OCI-LY3 (cell line): ENCODE data around the gene WDR90.

ENCODE experiments used
- H2AFZ ChIP-seq: fragments of 200-600, 300-600 bp; shearing (Covaris generic); 2 replicates; pipeline ENCODE4 v1.6.0; 2014; ENCODE audit warnings: antibody characterized with exemption, low read depth, low read length
- H3K27ac ChIP-seq: fragments of 200-600, 300-600 bp; sonication (generic); 2 replicates; pipeline ENCODE4 v1.5.1; 2014; ENCODE audit warnings: mild to moderate bottlenecking, low read length, moderate library complexity, mixed read lengths
- H3K27me3 ChIP-seq: fragments of 200-600, 300-600 bp; sonication (generic); 2 replicates; pipeline ENCODE4 v1.6.1; 2014; ENCODE audit warnings: low read depth, low read length, mixed read lengths
- H3K36me3 ChIP-seq: fragments of 200-600, 300-600 bp; sonication (generic); replicated peaks from 2 replicates; pipeline ENCODE3; 2014; ENCODE audit warnings: low read depth, low read length, mixed read lengths
- H3K4me1 ChIP-seq: fragments of 300-600, 200-600 bp; sonication (generic); 2 replicates; pipeline ENCODE4 v1.6.1; 2014; ENCODE audit warnings: low read length, mixed read lengths
- H3K4me2 ChIP-seq: fragments of 200-600, 300-600 bp; sonication (generic); 2 replicates; pipeline ENCODE4 v1.6.1; 2014; ENCODE audit warnings: low read length, mixed read lengths
- H3K4me3 ChIP-seq: fragments of 300-600, 200-600 bp; sonication (generic); 2 replicates; pipeline ENCODE4 v1.5.1; 2014; ENCODE audit warnings: antibody characterized with exemption, mild to moderate bottlenecking, low read length, moderate library complexity
- H3K79me2 ChIP-seq: fragments of 300-600, 200-600 bp; shearing (Covaris generic); 2 replicates; pipeline ENCODE4 v1.6.1; 2014; ENCODE audit warnings: mild to moderate bottlenecking, low read length, mixed read lengths
- H3K9ac ChIP-seq: fragments of 300-600, 200-600 bp; shearing (Covaris generic); 2 replicates; pipeline ENCODE4 v1.6.0; 2014; ENCODE audit warnings: mild to moderate bottlenecking, low read length, moderate library complexity
- H3K9me3 ChIP-seq: fragments of 200-600, 300-600 bp; shearing (Covaris generic); 2 replicates; pipeline ENCODE4 v1.6.1; 2014; ENCODE audit warnings: low read length, mixed read lengths; ENCODE audit not compliant: insufficient read depth
- H4K20me1 ChIP-seq: fragments of 200-600, 300-600 bp; sonication (generic); 2 replicates; pipeline ENCODE4 v1.6.1; 2016; ENCODE audit warnings: low read length, mixed read lengths; ENCODE audit not compliant: insufficient read depth
- EZH2phosphoT487 ChIP-seq: fragments of 200-600 bp; shearing (Covaris generic); IDR thresholded peaks from 2 replicates; pipeline ENCODE4 v1.6.1; 2018; ENCODE audit warnings: antibody characterized with exemption, mixed run types, low read depth
- TF ChIP-seq, protein P1 (sequence below): fragments of 200-600, 300-600 bp; sonication (generic); IDR thresholded peaks from 2 replicates; pipeline ENCODE4 v1.5.1; 2014; ENCODE audit warnings: antibody characterized with exemption, low read length, low read depth

WDR90 gene

DNA sequence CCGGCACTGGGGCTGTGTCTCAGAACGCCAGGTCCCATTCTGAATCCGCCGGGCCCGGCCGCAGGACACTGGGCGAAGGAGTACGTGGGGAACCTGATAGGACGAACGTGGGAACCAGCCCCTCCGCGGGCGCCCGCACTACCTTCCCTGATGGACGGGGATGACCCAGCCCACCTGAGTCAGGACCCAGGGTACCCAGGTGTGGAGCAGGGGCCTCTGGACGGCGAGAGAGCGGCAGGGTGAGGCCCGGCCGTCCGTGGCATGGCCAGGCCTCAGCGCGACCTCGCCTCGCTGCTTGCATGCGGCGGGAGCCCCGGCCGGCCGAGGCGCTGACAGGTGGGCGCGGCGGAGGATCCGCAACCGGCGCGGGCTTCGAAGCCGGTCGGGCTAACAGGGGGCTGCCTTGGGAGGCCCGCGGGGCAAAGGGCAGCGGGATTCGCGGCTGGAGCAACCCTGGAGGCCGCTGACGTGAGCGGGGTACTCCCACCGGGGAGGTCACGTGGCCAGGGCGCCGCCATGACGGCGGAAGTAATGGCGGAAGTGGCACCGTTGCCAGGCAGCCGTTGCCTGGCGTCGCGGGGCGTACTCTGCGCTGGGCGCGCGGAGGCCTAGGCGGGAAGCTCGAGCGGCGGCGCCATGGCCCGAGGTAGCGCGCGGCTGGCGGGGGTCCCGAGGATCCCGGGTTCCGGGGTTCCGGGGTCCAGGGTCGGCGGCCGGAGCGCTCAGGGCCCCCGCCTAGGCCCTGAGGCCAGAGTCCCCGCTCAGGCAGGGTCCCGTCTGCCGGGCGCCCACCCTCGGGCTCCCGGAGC, at the start of gene WDR90:
TSS of gene WDR90 (plus strand) at position 585 of the 809 bp plus-strand sequence. CDS start at position 637, 52 bp downstream.
- no peak for TF ChIP-seq EZH2phosphoT487
- TF ChIP-seq, protein P1, sequence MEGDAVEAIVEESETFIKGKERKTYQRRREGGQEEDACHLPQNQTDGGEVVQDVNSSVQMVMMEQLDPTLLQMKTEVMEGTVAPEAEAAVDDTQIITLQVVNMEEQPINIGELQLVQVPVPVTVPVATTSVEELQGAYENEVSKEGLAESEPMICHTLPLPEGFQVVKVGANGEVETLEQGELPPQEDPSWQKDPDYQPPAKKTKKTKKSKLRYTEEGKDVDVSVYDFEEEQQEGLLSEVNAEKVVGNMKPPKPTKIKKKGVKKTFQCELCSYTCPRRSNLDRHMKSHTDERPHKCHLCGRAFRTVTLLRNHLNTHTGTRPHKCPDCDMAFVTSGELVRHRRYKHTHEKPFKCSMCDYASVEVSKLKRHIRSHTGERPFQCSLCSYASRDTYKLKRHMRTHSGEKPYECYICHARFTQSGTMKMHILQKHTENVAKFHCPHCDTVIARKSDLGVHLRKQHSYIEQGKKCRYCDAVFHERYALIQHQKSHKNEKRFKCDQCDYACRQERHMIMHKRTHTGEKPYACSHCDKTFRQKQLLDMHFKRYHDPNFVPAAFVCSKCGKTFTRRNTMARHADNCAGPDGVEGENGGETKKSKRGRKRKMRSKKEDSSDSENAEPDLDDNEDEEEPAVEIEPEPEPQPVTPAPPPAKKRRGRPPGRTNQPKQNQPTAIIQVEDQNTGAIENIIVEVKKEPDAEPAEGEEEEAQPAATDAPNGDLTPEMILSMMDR, result no peak
- Histone ChIP-seq H3K79me2 (peaks cover 33% of the 10 kb centered on the region), H3K9me3 (no peaks in the 10 kb centered on the region), H2AFZ (no peak within 1 kb of the TSS; the same call in 1 of the 2 replicates), H3K36me3 (no peaks in the 10 kb centered on the region), H3K9ac (peak within 1 kb of the TSS; percentile 79), H3K4me1 (peaks cover 12% of the 10 kb centered on the region), H3K4me2 (peak within 1 kb of the TSS; percentile 96), H3K27ac (peak within 1 kb of the TSS; percentile 73), H4K20me1 (peaks cover 7% of the 10 kb centered on the region; the same call in 1 of the 2 replicates), H3K4me3 (peak within 1 kb of the TSS; percentile 82), H3K27me3 (no peaks in the 10 kb centered on the region)

DNA sequence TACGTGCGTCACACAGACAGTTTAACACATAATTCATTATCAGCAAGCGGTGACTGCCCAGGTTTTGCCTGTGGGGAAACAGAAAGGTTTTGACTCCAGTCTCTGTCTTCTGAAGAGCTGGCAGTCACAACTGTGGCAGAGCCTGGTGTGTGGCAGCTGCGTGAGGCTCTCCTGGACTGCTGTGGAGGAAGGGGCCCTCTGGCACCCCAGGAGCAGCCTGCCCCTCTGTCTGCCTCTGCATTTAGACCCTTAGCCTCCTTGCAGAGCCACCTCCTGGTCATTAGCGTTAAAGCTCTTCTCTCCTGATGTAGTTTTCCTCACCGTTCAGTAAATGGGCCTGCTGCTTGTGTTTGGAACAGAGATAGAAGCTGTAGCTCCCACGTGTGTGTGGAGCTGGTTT, 48.4 kb upstream of the WDR90 start:
- no peak for TF ChIP-seq EZH2phosphoT487
- TF ChIP-seq, protein P1, result peak; percentile 40
- H3K4me3 ChIP-seq, result no peak overlapping the region

DNA sequence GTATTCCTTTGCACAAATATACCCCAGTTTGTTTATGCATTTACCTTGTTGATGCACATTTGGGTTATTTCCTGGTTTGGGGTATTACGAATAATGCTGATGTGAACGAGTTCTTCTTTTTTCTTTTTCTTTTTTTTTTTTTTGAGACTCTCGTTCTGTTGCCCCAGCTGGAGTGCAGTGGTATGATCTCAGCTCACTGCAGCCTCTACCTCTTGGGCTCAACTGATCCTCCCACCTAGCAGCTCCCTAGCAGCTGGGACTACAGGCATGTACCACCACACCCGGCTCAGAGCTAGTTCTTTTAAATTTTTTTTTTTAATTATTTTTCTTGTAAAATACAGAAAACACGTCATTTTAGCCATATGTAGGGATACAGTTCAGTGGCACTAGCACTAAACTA, 45.2 kb upstream of the WDR90 start:
- Histone ChIP-seq H3K4me3 (no peak overlapping the region), H3K27me3 (no peaks in the 10 kb centered on the region), H3K79me2 (0 out of 2 replicates have a peak, but pooled peaks cover 2% of the 10 kb centered on the region), H3K4me1 (peaks cover 3% of the 10 kb centered on the region; the same call in 1 of the 2 replicates), H3K4me2 (no peak overlapping the region), H2AFZ (no peak overlapping the region), H3K36me3 (peaks cover 9% of the 10 kb centered on the region), H3K9ac (no peak overlapping the region), H3K27ac (no peak overlapping the region), H4K20me1 (no peaks in the 10 kb centered on the region), H3K9me3 (no peaks in the 10 kb centered on the region)
- TF ChIP-seq, protein P1, result no peak
- TF ChIP-seq EZH2phosphoT487, result no peak

More for the DNA sequence above, 48.4 kb upstream of the WDR90 start:
- H3K4me1 ChIP-seq, result no peaks in the 10 kb centered on the region
- no peaks in the 10 kb centered on the region for H3K27me3 ChIP-seq
- peaks cover 8% of the 10 kb centered on the region for H3K36me3 ChIP-seq
- H3K27ac ChIP-seq, result no peak overlapping the region
- no peak overlapping the region for H3K4me2 ChIP-seq
- no peak overlapping the region for H2AFZ ChIP-seq
- no peaks in the 10 kb centered on the region for H3K9me3 ChIP-seq
- H3K9ac ChIP-seq, result no peak overlapping the region
- 0 out of 2 replicates have a peak, but pooled peaks cover 2% of the 10 kb centered on the region for H3K79me2 ChIP-seq
- H4K20me1 ChIP-seq, result no peaks in the 10 kb centered on the region

DNA sequence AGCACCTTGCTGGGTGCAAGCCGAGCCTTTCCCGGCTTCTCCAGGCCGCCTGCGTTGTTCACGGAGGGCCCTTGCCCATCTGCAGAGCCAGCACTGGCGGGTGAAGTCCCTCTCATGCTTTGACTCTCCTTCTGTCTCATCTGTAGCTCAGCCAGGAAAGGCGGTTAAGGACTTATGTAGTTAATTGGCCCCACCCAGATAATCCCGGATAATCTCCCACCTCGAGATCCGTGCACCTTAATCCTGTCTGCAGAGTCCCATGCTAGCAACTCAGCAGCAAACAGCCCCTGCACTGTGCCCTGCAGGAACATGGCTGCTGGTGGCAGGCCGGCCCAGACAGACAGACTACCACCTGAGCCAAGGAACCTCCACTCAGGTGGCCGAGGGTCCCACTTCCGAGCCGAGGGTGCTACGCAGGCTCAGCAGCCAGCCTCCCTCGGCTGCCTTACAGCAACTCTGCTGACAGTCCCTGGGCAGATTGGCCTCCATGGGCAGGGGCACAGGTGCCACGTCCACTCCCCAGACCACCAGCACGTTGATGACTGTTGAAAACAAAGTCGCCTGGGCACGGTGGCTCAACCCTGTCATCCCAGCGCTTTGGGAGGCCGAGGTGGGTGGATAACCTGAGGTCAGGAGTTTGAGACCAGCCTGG, 42.4 kb upstream of the WDR90 start:
- Histone ChIP-seq H3K4me3 (no peak overlapping the region), H2AFZ (no peak overlapping the region), H4K20me1 (no peaks in the 10 kb centered on the region), H3K27me3 (no peaks in the 10 kb centered on the region), H3K79me2 (0 out of 2 replicates have a peak, but pooled peaks cover 2% of the 10 kb centered on the region), H3K9me3 (no peaks in the 10 kb centered on the region), H3K4me2 (no peak overlapping the region), H3K9ac (no peak overlapping the region), H3K4me1 (peaks cover 3% of the 10 kb centered on the region; the same call in 1 of the 2 replicates), H3K27ac (no peak overlapping the region), H3K36me3 (peaks cover 3% of the 10 kb centered on the region)
- TF ChIP-seq EZH2phosphoT487, result no peak
- TF ChIP-seq, protein P1, result no peak
